ENCODE data around the gene SPECC1.

GRCh38 chr17:20315821-20316220 is 306.7 kb downstream of the SPECC1 start:
- no peak for TF ChIP-seq POLR2A (IDR thresholded peaks at IDR 0.05)
- no peak for TF ChIP-seq CTCF (IDR thresholded peaks at IDR 0.05)
